Activated CD4-positive, alpha-beta T cell treated with anti-CD3 and anti-CD28 coated beads, Interleukin-2, amount 10 ng/mL, durations not matched to agents 7 days and 5 days (primary cell): ENCODE data around the gene ANKRD37. TPM values are rescaled to one million over a fixed set of nuclear protein-coding genes. Genes with fewer than 3 reads are reported as not detected.

Experiments
- CTCF ChIA-PET: fragments of 350-600 bp; sonication (Branson Sonifier 250); formaldehyde crosslinking; loops from one replicate; lab custom pipeline; 2021; ENCODE audit warnings: antibody characterized with exemption; lab: Charles Lee
- POLR2A ChIA-PET: fragments of 350-600 bp; sonication (Branson Sonifier 250); formaldehyde crosslinking; loops from one replicate; lab custom pipeline; 2021; ENCODE audit warnings: antibody characterized with exemption; lab: Charles Lee
- DNase-seq: peaks from one replicate; pipeline ENCODE4 v3.0.0-alpha.2; 2020
- H3K27ac Mint-ChIP-seq: one replicate; pipeline ENCODE4 v1.8.0; 2021; ENCODE audit warnings: mild to moderate bottlenecking, moderate library complexity, mixed read lengths
- H3K27me3 Mint-ChIP-seq: one replicate; pipeline ENCODE4 v1.8.0; 2021; ENCODE audit warnings: mixed read lengths
- H3K36me3 Mint-ChIP-seq: one replicate; pipeline ENCODE4 v1.8.0; 2021; ENCODE audit warnings: low read depth, mixed read lengths
- H3K4me1 Mint-ChIP-seq: one replicate; pipeline ENCODE4 v1.8.0; 2021; ENCODE audit warnings: mixed read lengths
- H3K4me3 Mint-ChIP-seq: one replicate; pipeline ENCODE4 v1.8.0; 2021; ENCODE audit warnings: mild to moderate bottlenecking, moderate library complexity, mixed read lengths
- H3K9me3 Mint-ChIP-seq: one replicate; pipeline ENCODE4 v1.8.0; 2021; ENCODE audit warnings: mixed read lengths
- total RNA-seq, 2 experiments: library from RNA; stranded (reverse); gene quantifications; one replicate each; pipeline ENCODE4 v1.2.3, GENCODE V29; 2021

ANKRD37 gene
- total RNA-seq, 2 experiments from 2014 or later, result 12.0 to 12.8 TPM

DNA sequence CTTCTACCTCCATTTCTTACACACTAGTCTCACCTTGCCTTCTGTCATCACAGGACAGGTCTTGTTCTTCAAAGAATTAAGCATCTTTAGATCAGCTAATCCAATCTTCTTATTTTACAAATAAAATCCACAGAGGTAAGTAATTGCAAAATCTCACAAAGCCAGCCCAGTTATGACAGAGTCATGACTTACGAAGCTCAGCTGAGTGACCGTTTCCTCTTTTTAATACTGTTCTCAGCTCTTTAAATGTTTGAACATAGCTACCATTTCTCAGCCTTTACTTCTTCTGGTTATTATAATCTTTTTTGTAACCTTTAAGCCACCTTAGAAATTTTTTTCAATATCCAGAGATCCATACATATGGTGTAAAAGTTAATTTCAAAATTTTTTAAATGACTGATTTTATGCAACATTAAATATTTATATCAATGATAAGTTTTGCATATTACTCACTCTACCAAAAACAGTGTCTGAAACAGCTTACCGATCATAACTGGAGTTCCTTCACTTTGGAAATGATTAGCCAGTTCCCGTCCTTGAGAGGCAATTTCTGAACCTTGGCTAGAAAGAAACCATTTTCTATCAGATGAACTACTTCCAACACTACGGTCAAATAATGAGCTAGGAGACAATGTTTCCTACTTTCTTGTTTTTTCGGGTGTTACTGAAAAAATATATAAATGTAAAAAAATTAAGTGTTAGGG, 8.8 kb downstream of the ANKRD37 start:
- POLR2A ChIA-PET, result no interaction called here
- Mint-ChIP-seq H3K27me3 (no peaks in the 10 kb centered on the region), H3K4me3 (no peak overlapping the region), H3K27ac (no peak overlapping the region), H3K4me1 (peaks cover 6% of the 10 kb centered on the region), H3K36me3 (peaks cover 37% of the 10 kb centered on the region), H3K9me3 (no peaks in the 10 kb centered on the region)
- CTCF ChIA-PET, result interaction anchor here (0.9 to 1.7 kb wide), 8 partner anchors 9 to 20 kb away, joined by 3 to 6 read pairs (median 4); partner anchors contain the start of genes ANKRD37, LRP2BP and UFSP2
- DNase-seq, result no peak

- H3K36me3 Mint-ChIP-seq, result peaks cover 24% of the 10 kb centered on the region
- peaks cover 2% of the 10 kb centered on the region for H3K4me1 Mint-ChIP-seq
- ChIA-PET CTCF (no interaction called here), POLR2A (no interaction called here)
- no peaks in the 10 kb centered on the region for H3K27me3 Mint-ChIP-seq
- DNase-seq, result no peak
- H3K9me3 Mint-ChIP-seq, result no peaks in the 10 kb centered on the region
- H3K27ac Mint-ChIP-seq, result no peak overlapping the region
- no peak overlapping the region for H3K4me3 Mint-ChIP-seq
Observed at GRCh38 chr4:185408432-185408831, 11.8 kb downstream of the ANKRD37 start.

DNA sequence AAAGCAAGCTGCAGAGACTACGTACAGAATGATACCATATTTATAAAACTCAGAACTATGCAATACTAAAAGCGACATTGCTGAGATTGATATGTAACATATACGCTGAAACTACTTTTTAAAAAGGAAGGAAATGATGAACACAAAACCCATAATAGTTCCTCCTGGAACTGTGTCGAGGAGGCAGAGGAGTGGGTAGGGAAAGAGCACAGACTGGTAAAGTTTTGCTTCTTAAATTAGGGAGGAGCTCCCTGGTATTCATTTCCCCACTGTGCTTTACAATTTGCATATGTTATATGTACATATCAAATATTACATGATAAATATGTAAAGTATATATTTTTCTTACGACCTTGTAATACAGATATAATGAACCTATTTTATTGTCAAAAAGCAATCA, 15.2 kb downstream of the ANKRD37 start:
- CTCF ChIA-PET, result no interaction called here
- POLR2A ChIA-PET, result no interaction called here
- H3K27ac Mint-ChIP-seq, result no peak overlapping the region
- H3K4me1 Mint-ChIP-seq, result peaks cover 2% of the 10 kb centered on the region
- H3K4me3 Mint-ChIP-seq, result no peak overlapping the region
- H3K36me3 Mint-ChIP-seq, result peaks cover 21% of the 10 kb centered on the region
- H3K27me3 Mint-ChIP-seq, result no peaks in the 10 kb centered on the region
- DNase-seq, result no peak
- H3K9me3 Mint-ChIP-seq, result no peaks in the 10 kb centered on the region

- Mint-ChIP-seq H3K4me3 (no peak overlapping the region), H3K9me3 (no peaks in the 10 kb centered on the region), H3K27me3 (no peaks in the 10 kb centered on the region), H3K4me1 (peaks cover 2% of the 10 kb centered on the region), H3K27ac (no peak overlapping the region), H3K36me3 (peaks cover 26% of the 10 kb centered on the region)
- no peak for DNase-seq
- CTCF ChIA-PET, result no interaction called here
- POLR2A ChIA-PET, result no interaction called here
Observed at GRCh38 chr4:185412412-185412811, 15.8 kb downstream of the ANKRD37 start.

DNA sequence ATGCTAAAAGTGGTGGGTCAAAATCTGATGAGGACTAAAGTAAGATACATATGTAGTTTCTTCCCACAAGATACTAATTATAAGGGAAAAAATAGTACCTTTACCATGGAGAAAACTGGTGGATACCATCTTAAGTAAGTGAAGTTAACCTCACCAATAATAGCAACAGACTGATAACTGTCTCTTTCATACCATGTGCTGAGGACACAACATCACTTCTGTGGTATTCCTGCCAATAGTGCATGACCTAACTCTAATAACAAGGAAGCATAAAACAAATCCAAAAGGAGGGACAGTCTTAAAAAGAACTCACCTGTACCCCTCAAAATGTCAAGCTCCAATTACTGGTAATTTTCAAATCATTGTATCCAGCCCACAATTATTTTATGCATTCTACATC, 20.3 kb downstream of the ANKRD37 start:
- Mint-ChIP-seq H3K36me3 (peaks cover 30% of the 10 kb centered on the region), H3K4me1 (peaks cover 3% of the 10 kb centered on the region), H3K27me3 (no peaks in the 10 kb centered on the region), H3K9me3 (no peaks in the 10 kb centered on the region), H3K4me3 (no peak overlapping the region), H3K27ac (no peak overlapping the region)
- ChIA-PET CTCF (interaction anchor here (1.6 kb wide), 1 partner anchor 8 kb away, joined by 5 read pairs; no protein-coding TSS in a partner anchor), POLR2A (no interaction called here)
- no peak for DNase-seq

GRCh38 chr4:185421366-185422124, 24.9 kb downstream of the ANKRD37 start:
- H3K27me3 Mint-ChIP-seq, result no peaks in the 10 kb centered on the region
- ChIA-PET CTCF (interaction anchor here (1.6 kb wide), 1 partner anchor 16 kb away, joined by 5 read pairs; no protein-coding TSS in a partner anchor), POLR2A (no interaction called here)
- H3K36me3 Mint-ChIP-seq, result peaks cover 23% of the 10 kb centered on the region
- peaks cover 29% of the 10 kb centered on the region for H3K4me1 Mint-ChIP-seq
- no peaks in the 10 kb centered on the region for H3K9me3 Mint-ChIP-seq
- DNase-seq, result no peak
- no peak overlapping the region for H3K27ac Mint-ChIP-seq
- H3K4me3 Mint-ChIP-seq, result no peak overlapping the region

GRCh38 chr4:185424905-185425646, 28.4 kb downstream of the ANKRD37 start:
- H3K4me1 Mint-ChIP-seq, result peaks cover 32% of the 10 kb centered on the region
- ChIA-PET CTCF (interaction anchor here (0.6 to 2.2 kb wide), 8 partner anchors 9 to 250 kb away, joined by 3 to 9 read pairs (median 4); partner anchors contain the start of genes ANKRD37, LRP2BP and SNX25), POLR2A (interaction anchor here (1.8 kb wide), 1 partner anchor 29 kb away, joined by 7 read pairs; the partner anchor contains the start of genes ANKRD37 and LRP2BP)
- H3K27ac Mint-ChIP-seq, result peak overlapping the region; percentile 99
- H3K27me3 Mint-ChIP-seq, result no peaks in the 10 kb centered on the region
- peaks cover 10% of the 10 kb centered on the region for H3K36me3 Mint-ChIP-seq
- H3K9me3 Mint-ChIP-seq, result no peaks in the 10 kb centered on the region
- no peak for DNase-seq
- H3K4me3 Mint-ChIP-seq, result peak overlapping the region; percentile 89

DNA sequence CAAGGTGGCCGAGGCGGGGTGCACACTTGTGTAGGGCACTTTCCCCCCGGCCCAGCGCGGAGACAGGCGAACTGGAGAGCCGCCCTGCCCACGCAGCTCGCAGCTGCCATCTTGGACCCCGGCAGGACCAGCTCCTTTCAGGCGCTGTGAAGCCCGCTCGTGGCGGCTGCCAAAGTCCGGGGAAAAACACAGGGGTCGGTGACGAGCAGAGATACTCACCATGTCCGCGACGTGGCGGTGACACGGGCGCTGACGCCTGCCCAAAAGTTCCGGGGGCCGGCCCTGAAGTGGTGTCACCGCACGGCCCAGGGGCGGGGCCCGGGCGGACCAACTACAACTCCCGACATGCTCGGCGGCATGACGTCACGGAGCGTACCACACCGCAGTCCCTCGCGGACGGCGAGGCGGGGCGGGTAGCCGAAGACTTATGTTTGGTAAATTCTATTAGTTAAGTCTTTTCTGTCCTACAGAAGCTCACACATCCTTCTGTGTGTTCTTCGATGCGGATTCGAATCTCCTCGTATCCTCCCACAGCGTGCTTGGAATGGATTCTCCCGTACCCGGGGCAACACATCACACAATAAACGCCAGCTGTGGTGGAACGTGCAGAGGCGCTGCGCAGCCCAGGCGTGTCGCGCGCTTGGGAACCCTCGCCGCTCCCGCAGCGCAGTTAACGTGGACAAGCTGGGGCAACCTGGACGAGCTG, 29.2 kb downstream of the ANKRD37 start, which contains the start of gene UFSP2:
Gene UFSP2, minus strand, starts transcription at position 318 of the 706 bp plus-strand sequence. Its CDS starts 96 bp downstream, at position 222.
- ChIA-PET CTCF (interaction anchor here (0.7 to 2.2 kb wide), 8 partner anchors 8 to 251 kb away, joined by 3 to 9 read pairs (median 4); partner anchors contain the start of genes ANKRD37, LRP2BP and SNX25), POLR2A (interaction anchor here (1.8 kb wide), 1 partner anchor 29 kb away, joined by 7 read pairs; the partner anchor contains the start of genes ANKRD37 and LRP2BP)
- H3K27ac Mint-ChIP-seq, result peak within 1 kb of the TSS; percentile 99
- peak within 1 kb of the TSS; percentile 89 for H3K4me3 Mint-ChIP-seq
- H3K4me1 Mint-ChIP-seq, result peaks cover 32% of the 10 kb centered on the region
- peaks cover 10% of the 10 kb centered on the region for H3K36me3 Mint-ChIP-seq
- no peaks in the 10 kb centered on the region for H3K27me3 Mint-ChIP-seq
- DNase-seq, result peak; percentile 90
- H3K9me3 Mint-ChIP-seq, result no peaks in the 10 kb centered on the region

GRCh38 chr4:185426960-185427688, 30.5 kb downstream of the ANKRD37 start:
- POLR2A ChIA-PET, result no interaction called here
- Mint-ChIP-seq H3K4me3 (peak overlapping the region; percentile 89), H3K27me3 (peaks cover 4% of the 10 kb centered on the region)

DNA sequence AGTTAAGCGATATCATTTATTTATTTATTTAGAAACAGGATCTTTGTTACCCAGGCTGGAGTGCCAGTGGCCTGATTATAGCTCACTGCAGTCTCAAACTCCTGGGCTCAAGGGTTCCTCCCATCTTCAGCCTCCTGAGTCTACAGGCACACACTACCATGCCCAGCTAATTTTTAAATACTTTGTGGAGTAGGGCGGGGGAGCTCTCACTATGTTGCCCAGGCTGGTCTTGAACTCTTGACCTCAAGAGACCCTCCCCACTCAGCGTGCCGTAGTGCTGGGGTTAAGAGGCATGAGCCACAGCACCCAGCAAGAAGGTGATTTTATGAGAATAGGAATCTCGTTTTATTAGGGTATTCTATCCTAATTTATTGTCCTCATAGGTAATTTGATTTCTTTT, 33.0 kb downstream of the ANKRD37 start:
- Mint-ChIP-seq H3K27ac (no peak overlapping the region), H3K36me3 (no peaks in the 10 kb centered on the region), H3K4me1 (peaks cover 14% of the 10 kb centered on the region), H3K9me3 (no peaks in the 10 kb centered on the region), H3K4me3 (no peak overlapping the region), H3K27me3 (peaks cover 6% of the 10 kb centered on the region)
- DNase-seq, result no peak
- POLR2A ChIA-PET, result no interaction called here
- CTCF ChIA-PET, result no interaction called here

More at GRCh38 chr4:185426960-185427688, 30.5 kb downstream of the ANKRD37 start:
- CTCF ChIA-PET, result interaction anchor here (0.6 to 2.2 kb wide), 7 partner anchors 18 to 680 kb away, joined by 3 to 9 read pairs (median 3); partner anchors contain the start of genes ANKRD37 and LRP2BP
- H3K36me3 Mint-ChIP-seq, result no peaks in the 10 kb centered on the region
- H3K4me1 Mint-ChIP-seq, result peaks cover 27% of the 10 kb centered on the region
- no peak for DNase-seq
- no peak overlapping the region for H3K27ac Mint-ChIP-seq
- no peaks in the 10 kb centered on the region for H3K9me3 Mint-ChIP-seq

GRCh38 chr4:185435466-185435865, 38.8 kb downstream of the ANKRD37 start:
- POLR2A ChIA-PET, result no interaction called here
- CTCF ChIA-PET, result no interaction called here
- no peaks in the 10 kb centered on the region for H3K9me3 Mint-ChIP-seq
- H3K27me3 Mint-ChIP-seq, result peaks cover 9% of the 10 kb centered on the region
- H3K4me3 Mint-ChIP-seq, result no peak overlapping the region
- no peaks in the 10 kb centered on the region for H3K4me1 Mint-ChIP-seq
- no peak overlapping the region for H3K27ac Mint-ChIP-seq
- H3K36me3 Mint-ChIP-seq, result no peaks in the 10 kb centered on the region
- DNase-seq, result no peak
